GM18870 (cell line): ENCODE measurements around the gene MYRF.

ENCODE experiments used
- ATAC-seq: cut with Tn5 transposase; IDR thresholded peaks from one replicate; pipeline ENCODE4 v1.9.1; 2021; ENCODE audit warnings: moderate library complexity; ENCODE audit not compliant: unreplicated experiment

Gene MYRF

GRCh38 chr11:61718621-61719302, 33.7 kb upstream of the MYRF start:
- no peak for ATAC-seq

- ATAC-seq: no peak
Measured at GRCh38 chr11:61719978-61720377, 32.5 kb upstream of the MYRF start.

- no peak for ATAC-seq
Measured at GRCh38 chr11:61720597-61720996, 31.8 kb upstream of the MYRF start.

- no peak for ATAC-seq
Measured at GRCh38 chr11:61724437-61724836, 28.0 kb upstream of the MYRF start.

GRCh38 chr11:61725781-61726231, 26.6 kb upstream of the MYRF start:
- ATAC-seq: no peak

GRCh38 chr11:61726775-61727174, 25.7 kb upstream of the MYRF start:
- ATAC-seq: no peak

GRCh38 chr11:61727401-61727811, 25.0 kb upstream of the MYRF start:
- no peak for ATAC-seq

GRCh38 chr11:61728066-61728939, 24.1 kb upstream of the MYRF start:
- no peak for ATAC-seq

GRCh38 chr11:61728940-61729219, 23.6 kb upstream of the MYRF start:
- no peak for ATAC-seq

- no peak for ATAC-seq
Measured at GRCh38 chr11:61730240-61730994, 22.0 kb upstream of the MYRF start.

- ATAC-seq: no peak
Measured at GRCh38 chr11:61731211-61731951, 21.1 kb upstream of the MYRF start.

- no peak for ATAC-seq
Measured at GRCh38 chr11:61731952-61732675, 20.3 kb upstream of the MYRF start.

GRCh38 chr11:61732705-61733104, 19.7 kb upstream of the MYRF start:
- no peak for ATAC-seq

- peak; percentile 50 for ATAC-seq
Measured at GRCh38 chr11:61733120-61733978, 19.1 kb upstream of the MYRF start.

- ATAC-seq: no peak
Measured at GRCh38 chr11:61734767-61735166, 17.7 kb upstream of the MYRF start.

GRCh38 chr11:61735391-61735790, 17.0 kb upstream of the MYRF start:
- ATAC-seq: no peak

GRCh38 chr11:61736310-61736709, 16.1 kb upstream of the MYRF start:
- no peak for ATAC-seq

GRCh38 chr11:61737131-61737530, 15.3 kb upstream of the MYRF start:
- no peak for ATAC-seq

GRCh38 chr11:61737636-61738386, 14.6 kb upstream of the MYRF start:
- ATAC-seq: no peak
